HepG2 (cell line): ENCODE results near the gene KCNJ4. TPM values are rescaled to one million over a fixed set of nuclear protein-coding genes. Genes with fewer than 3 reads are reported as not detected.

Source experiments
- ATAC-seq: fragments of 200-7000 bp; cut with Tn5 transposase; 3 replicates; pipeline ENCODE4 v1.9.1; 2020; ENCODE audit warnings: mild to moderate bottlenecking, moderate library complexity
- BruUV-seq: library from RNA; stranded (reverse); fragments of 400-500 nt; replicated peaks from 2 replicates; lab custom pipeline; 2021; lab: Mats Ljungman, UMichigan
- CTCF ChIA-PET: fragments of 300-600 bp; formaldehyde crosslinking; extraction: SDS; loops from one replicate; lab custom pipeline; 2021; ENCODE audit warnings: low total read pairs, inconsistent platforms, low intra/inter-chr PET ratio; lab: Yijun Ruan, JAX
- POLR2A ChIA-PET: fragments of 350-600 bp; sonication (Branson Sonifier 250); formaldehyde crosslinking; loops from one replicate; lab custom pipeline; 2020; ENCODE audit warnings: antibody characterized with exemption, inconsistent platforms; lab: Yijun Ruan, JAX
- DNase-seq: peaks from one replicate; pipeline ENCODE4 v3.0.0-alpha.2; 2015; ENCODE audit warnings: low spot score
- FAIRE-seq: peaks from 3 replicates; lab custom pipeline; 2011; peaks lifted over from hg19 to GRCh38; lab: Jason Lieb, UNC
- H2AFZ ChIP-seq: one replicate; pipeline ENCODE4 v1.6.1; 2011; ENCODE audit warnings: low read length, inconsistent platforms
- H3K27ac ChIP-seq: fragments of 300-600 bp; 3 replicates; pipeline ENCODE4 v1.8.0; 2011; ENCODE audit warnings: mixed run types, mild to moderate bottlenecking, mixed read lengths, low read length, inconsistent platforms; ENCODE audit not compliant: insufficient read depth; ENCODE audit errors: extremely low read length
- H3K27me3 ChIP-seq, 2 experiments: fragments of 200-600 bp in 1 of 2; 2 replicates in 1 of 2; 3 replicates in 1 of 2; pipeline versions ENCODE4 v1.6.0 to v1.8.0; 2011; ENCODE audit warnings: low read length in 2 of 2, mild to moderate bottlenecking in 2 of 2, moderate library complexity in 2 of 2, inconsistent platforms in 1 of 2; ENCODE audit not compliant: insufficient read depth in 2 of 2, control insufficient read depth in 1 of 2
- H3K36me3 ChIP-seq, 2 experiments: fragments of 200-600 bp in 1 of 2; replicated peaks in 1 of 2; 2 replicates in 1 of 2; 3 replicates in 1 of 2; pipeline versions ENCODE4 v1.5.1 to v1.8.0; 2011; ENCODE audit warnings: low read length in 2 of 2, inconsistent platforms in 1 of 2; ENCODE audit not compliant: insufficient read depth in 2 of 2, control insufficient read depth in 1 of 2
- H3K4me1 ChIP-seq: 2 replicates; pipeline ENCODE4 v1.5.1; 2012; ENCODE audit warnings: low read length, inconsistent platforms; ENCODE audit not compliant: insufficient read depth
- H3K4me2 ChIP-seq: 2 replicates; pipeline ENCODE4 v1.6.0; 2011; ENCODE audit warnings: low read depth, low read length, inconsistent platforms
- H3K4me3 ChIP-seq, 3 experiments: fragments of 200-600 bp in 1 of 3; sonication (generic), shearing (Covaris generic) in 1 of 3; replicated peaks in 1 of 3; 2 replicates each; pipeline ENCODE4 v1.5.1; 2011 to 2016; ENCODE audit warnings: low read length in 3 of 3, inconsistent platforms in 2 of 3, low read depth in 2 of 3, mild to moderate bottlenecking in 2 of 3, control low read depth in 1 of 3, mixed read lengths in 1 of 3; ENCODE audit not compliant: insufficient read depth in 1 of 3
- H3K79me2 ChIP-seq: one replicate; pipeline ENCODE4 v1.6.1; 2011; ENCODE audit warnings: low read length, inconsistent platforms; ENCODE audit not compliant: insufficient read depth
- H3K9ac ChIP-seq: 2 replicates; pipeline ENCODE4 v1.6.0; 2011; ENCODE audit warnings: mild to moderate bottlenecking, low read depth, low read length, inconsistent platforms; ENCODE audit not compliant: insufficient read depth
- H3K9me3 ChIP-seq: 2 replicates; pipeline ENCODE4 v1.5.1; 2012; ENCODE audit warnings: mild to moderate bottlenecking, low read length
- H4K20me1 ChIP-seq: 2 replicates; pipeline ENCODE4 v1.6.0; 2011; ENCODE audit warnings: inconsistent platforms, mild to moderate bottlenecking, low read length, moderate library complexity; ENCODE audit not compliant: insufficient read depth
- ADNP ChIP-seq: sonication (generic); formaldehyde crosslinking; IDR thresholded peaks from 2 replicates; pipeline ENCODE4 v1.4.0; 2020; ENCODE audit warnings: missing genetic modification reagents
- HDAC2 ChIP-seq: sonication (generic); formaldehyde crosslinking; IDR thresholded peaks from 2 replicates; pipeline ENCODE4 v1.4.0; 2020; ENCODE audit warnings: missing genetic modification reagents
- HNF4G ChIP-seq, 2 experiments: sonication (generic) in 1 of 2; formaldehyde crosslinking in 1 of 2; IDR thresholded peaks; 2 replicates each; pipeline versions ENCODE4 v1.4.0 to v1.6.1; 2011 to 2020; ENCODE audit warnings: borderline replicate concordance in 2 of 2, low read depth in 2 of 2, mild to moderate bottlenecking in 2 of 2, low read length in 1 of 2, missing genetic modification reagents in 1 of 2, moderate library complexity in 1 of 2
- MTF2 ChIP-seq: sonication (generic); formaldehyde crosslinking; IDR thresholded peaks from 2 replicates; pipeline ENCODE4 v1.5.0; 2020; ENCODE audit warnings: missing genetic modification reagents, borderline replicate concordance
- PCBP1 ChIP-seq: fragments of 200-400 bp; formaldehyde crosslinking; IDR thresholded peaks from 2 replicates; pipeline ENCODE4 v1.6.1; 2017; ENCODE audit warnings: mild to moderate bottlenecking, low read depth, low read length, borderline replicate concordance
- RAD21 ChIP-seq: fragments of 450-650 bp; formaldehyde crosslinking; IDR thresholded peaks from 2 replicates; pipeline ENCODE4 v1.5.0; 2020; ENCODE audit warnings: mild to moderate bottlenecking
- RFXANK ChIP-seq: IDR thresholded peaks from 2 replicates; pipeline ENCODE4 v1.6.1; 2016
- SMARCC2 ChIP-seq: fragments of 450-650 bp; IDR thresholded peaks from 2 replicates; pipeline ENCODE4 v1.6.1; 2017; ENCODE audit warnings: antibody characterized with exemption, mild to moderate bottlenecking
- TRIM24 ChIP-seq: sonication (generic); formaldehyde crosslinking; IDR thresholded peaks from 2 replicates; pipeline ENCODE4 v1.8.0; 2022; ENCODE audit warnings: mild to moderate bottlenecking, missing genetic modification reagents
- ZKSCAN8 ChIP-seq: IDR thresholded peaks from 2 replicates; pipeline ENCODE4 v1.6.1; 2016; ENCODE audit warnings: borderline replicate concordance, missing genetic modification reagents, missing compliant biosample characterization
- ZNF549 ChIP-seq: sonication (generic); formaldehyde crosslinking; IDR thresholded peaks from 2 replicates; pipeline ENCODE4 v1.5.0; 2020; ENCODE audit warnings: missing genetic modification reagents
- WGBS: methylation state at CpG from one replicate; pipeline ENCODE4 v1.1.6; 2017; ENCODE audit warnings: low lambda C conversion rate; 5-methylcytosine and 5-hydroxymethylcytosine counted together
- in situ Hi-C: cut with HindIII; loops from 2 replicates; pipeline ENCODE4 v1.10.0; 2017; ENCODE audit warnings: low pct_unique_long_range_greater_than_20kb; ENCODE audit not compliant: extremely low pct_ligation_motif_present
- intact Hi-C: fragments of 100-400 bp; cut with micrococcal nuclease; formaldehyde crosslinking; loops from one replicate; pipeline ENCODE4 v1.10.0; 2022; ENCODE audit not compliant: unreplicated experiment
- polyA plus RNA-seq, 8 experiments: library from polyadenylated mRNA; depleted of rRNA in 3 of 8; stranded (reverse) in 7 of 8; unstranded in 1 of 8; fragments of >200 nt; fragmentation: Illumina TruSeq in 4 of 8; extraction: Trizol in 4 of 8; gene quantifications; 2 replicates each; pipeline versions ENCODE4 v1.2.1 to v1.2.3, GENCODE V29; 2011 to 2016; ENCODE audit warnings: low read depth in 4 of 8, missing spikeins in 1 of 8, mixed read lengths in 1 of 8; ENCODE audit not compliant: insufficient read depth in 1 of 8
- total RNA-seq, 5 experiments: library from RNA; depleted of rRNA; stranded (reverse); fragments of >200 nt; fragmentation: Illumina TruSeq; extraction: Trizol; gene quantifications; 2 replicates each; pipeline ENCODE4 v1.2.3, GENCODE V29; 2016; ENCODE audit warnings: low read depth in 1 of 5
- TF ChIP-seq, protein P1 (sequence below): sonication (generic); formaldehyde crosslinking; IDR thresholded peaks from 2 replicates; pipeline ENCODE4 v1.9.0; 2021; ENCODE audit warnings: missing genetic modification reagents, mild to moderate bottlenecking, borderline replicate concordance
- TF ChIP-seq, protein P2 (sequence below): IDR thresholded peaks from 2 replicates; pipeline ENCODE4 v1.6.1; 2012; ENCODE audit warnings: low read depth, low read length, improper control_type of control experiment
- TF ChIP-seq, protein P3 (sequence below): sonication (generic); formaldehyde crosslinking; IDR thresholded peaks from 2 replicates; pipeline ENCODE4 v1.8.1; 2023; ENCODE audit warnings: missing genetic modification reagents, inconsistent platforms, borderline replicate concordance
- TF ChIP-seq, protein P4 (sequence below): sonication (generic); formaldehyde crosslinking; IDR thresholded peaks from 2 replicates; pipeline ENCODE4 v1.5.1; 2020; ENCODE audit warnings: mild to moderate bottlenecking, missing genetic modification reagents

Gene KCNJ4
- total and polyA plus RNA-seq, 2 of the 13 experiments (the other 11 are each of a cell fraction or from before 2014, with no cell fraction given) = not detected

DNA sequence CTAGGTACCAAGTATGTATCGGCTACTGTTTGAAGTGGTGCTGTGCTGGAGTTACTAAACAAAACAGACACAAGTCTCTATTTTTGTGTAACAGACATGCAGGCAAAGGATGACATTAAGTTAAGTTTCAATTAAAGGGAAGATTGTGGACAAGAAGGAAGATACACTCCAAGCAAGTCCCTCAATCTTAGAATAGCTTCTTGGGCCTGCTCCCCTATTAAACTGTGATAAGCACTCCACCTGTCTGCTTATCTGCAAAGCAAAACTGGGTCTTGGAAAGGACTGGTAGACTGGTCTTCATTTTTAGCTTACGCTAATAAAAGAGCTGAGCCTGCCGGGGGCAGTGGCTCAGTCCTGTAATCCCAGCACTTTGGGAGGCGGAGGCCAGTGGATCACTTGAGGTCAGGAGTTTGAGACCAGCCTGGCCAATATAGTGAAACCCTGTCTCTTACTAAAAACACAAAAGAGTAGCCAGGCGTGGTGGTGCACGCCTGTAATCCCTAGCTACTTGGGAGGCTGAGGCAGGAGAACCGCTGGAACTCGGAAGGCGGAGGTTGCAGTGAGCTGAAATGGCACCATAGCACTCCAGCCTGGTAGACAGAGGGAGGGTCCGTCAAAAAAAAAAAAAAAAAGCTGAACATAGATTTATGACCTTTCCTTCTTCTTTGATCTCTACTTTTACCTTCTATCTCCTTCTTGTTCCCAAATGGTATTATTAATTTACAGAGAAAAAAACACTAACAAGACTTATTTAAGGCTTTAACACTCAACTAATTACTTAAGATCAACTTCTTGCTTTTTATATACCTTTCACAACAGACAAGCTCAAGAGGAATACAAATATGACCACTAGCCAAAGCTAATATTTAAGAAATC is 47.0 kb upstream of the KCNJ4 start (continued):
- TF ChIP-seq ZKSCAN8 (no peak), ZNF549 (no peak), TRIM24 (CRISPR knock-in tag) (no peak), RAD21 (CRISPR knock-in tag) (no peak), PCBP1 (no peak), ADNP (CRISPR knock-in tag) (0 out of 2 replicates have a peak, but pooled peaks have one; percentile 39)
- TF ChIP-seq, protein P1, sequence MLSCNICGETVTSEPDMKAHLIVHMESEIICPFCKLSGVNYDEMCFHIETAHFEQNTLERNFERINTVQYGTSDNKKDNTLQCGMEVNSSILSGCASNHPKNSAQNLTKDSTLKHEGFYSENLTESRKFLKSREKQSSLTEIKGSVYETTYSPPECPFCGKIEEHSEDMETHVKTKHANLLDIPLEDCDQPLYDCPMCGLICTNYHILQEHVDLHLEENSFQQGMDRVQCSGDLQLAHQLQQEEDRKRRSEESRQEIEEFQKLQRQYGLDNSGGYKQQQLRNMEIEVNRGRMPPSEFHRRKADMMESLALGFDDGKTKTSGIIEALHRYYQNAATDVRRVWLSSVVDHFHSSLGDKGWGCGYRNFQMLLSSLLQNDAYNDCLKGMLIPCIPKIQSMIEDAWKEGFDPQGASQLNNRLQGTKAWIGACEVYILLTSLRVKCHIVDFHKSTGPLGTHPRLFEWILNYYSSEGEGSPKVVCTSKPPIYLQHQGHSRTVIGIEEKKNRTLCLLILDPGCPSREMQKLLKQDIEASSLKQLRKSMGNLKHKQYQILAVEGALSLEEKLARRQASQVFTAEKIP (CRISPR knock-in tag) = no peak

DNA sequence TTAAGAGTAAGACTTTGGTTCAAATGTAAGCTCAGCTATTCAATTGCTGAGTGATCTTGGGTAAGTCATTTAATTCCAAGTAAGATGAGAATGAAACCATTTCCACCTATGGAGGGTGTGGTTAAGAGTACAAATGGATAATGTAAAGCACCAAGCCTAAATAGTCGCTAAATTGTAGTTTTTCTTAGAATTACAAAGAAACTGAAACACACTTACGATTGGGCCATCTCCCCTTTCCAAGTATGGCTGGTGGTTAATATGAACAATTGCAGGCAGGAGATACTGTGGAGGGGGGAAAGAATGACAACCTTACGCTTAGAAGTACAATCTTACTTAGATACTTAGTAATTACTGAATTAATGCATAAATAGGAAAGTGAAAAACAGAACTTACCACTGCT is 42.9 kb upstream of the KCNJ4 start:
- CTCF ChIA-PET = no interaction called here
- Histone ChIP-seq H3K27me3 (no peaks in the 10 kb centered on the region), H3K36me3 (peaks cover 26 to 90% of the 10 kb centered on the region in 2 experiments), H3K9me3 (no peaks in the 10 kb centered on the region), H3K27ac (no peak overlapping the region), H3K4me3 (no peak overlapping the region), H3K9ac (no peak overlapping the region), H2AFZ (no peak overlapping the region), H3K79me2 (peaks cover 42% of the 10 kb centered on the region), H3K4me2 (no peak overlapping the region), H4K20me1 (peaks cover 27% of the 10 kb centered on the region), H3K4me1 (peaks cover 41% of the 10 kb centered on the region)
- POLR2A ChIA-PET = no interaction called here
- in situ Hi-C loops (no loop called here), intact Hi-C loops (no loop called here)
- no TSS peak for BruUV-seq
- FAIRE-seq = no peak
- DNase-seq = no peak
- WGBS = 94% methylated on average over 3 of the region's 3 CpGs
- ATAC-seq = no peak
- TF ChIP-seq HNF4G (IDR thresholded peaks at IDR 0.05; ENCODE audit: borderline replicate concordance, low read depth, low read length) (no peak), HNF4G (CRISPR knock-in tag; IDR thresholded peaks at IDR 0.05; ENCODE audit: borderline replicate concordance, low read depth) (no peak), MTF2 (CRISPR knock-in tag) (no peak), SMARCC2 (no peak), HDAC2 (no peak), RFXANK (CRISPR knock-in tag) (no peak)
- TF ChIP-seq, protein P2, sequence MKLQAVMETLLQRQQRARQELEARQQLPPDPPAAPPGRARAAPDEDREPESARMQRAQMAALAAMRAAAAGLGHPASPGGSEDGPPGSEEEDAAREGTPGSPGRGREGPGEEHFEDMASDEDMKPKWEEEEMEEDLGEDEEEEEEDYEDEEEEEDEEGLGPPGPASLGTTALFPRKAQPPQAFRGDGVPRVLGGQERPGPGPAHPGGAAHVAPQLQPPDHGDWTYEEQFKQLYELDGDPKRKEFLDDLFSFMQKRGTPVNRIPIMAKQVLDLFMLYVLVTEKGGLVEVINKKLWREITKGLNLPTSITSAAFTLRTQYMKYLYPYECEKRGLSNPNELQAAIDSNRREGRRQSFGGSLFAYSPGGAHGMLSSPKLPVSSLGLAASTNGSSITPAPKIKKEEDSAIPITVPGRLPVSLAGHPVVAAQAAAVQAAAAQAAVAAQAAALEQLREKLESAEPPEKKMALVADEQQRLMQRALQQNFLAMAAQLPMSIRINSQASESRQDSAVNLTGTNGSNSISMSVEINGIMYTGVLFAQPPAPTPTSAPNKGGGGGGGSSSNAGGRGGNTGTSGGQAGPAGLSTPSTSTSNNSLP = no peak
- TF ChIP-seq, protein P3, sequence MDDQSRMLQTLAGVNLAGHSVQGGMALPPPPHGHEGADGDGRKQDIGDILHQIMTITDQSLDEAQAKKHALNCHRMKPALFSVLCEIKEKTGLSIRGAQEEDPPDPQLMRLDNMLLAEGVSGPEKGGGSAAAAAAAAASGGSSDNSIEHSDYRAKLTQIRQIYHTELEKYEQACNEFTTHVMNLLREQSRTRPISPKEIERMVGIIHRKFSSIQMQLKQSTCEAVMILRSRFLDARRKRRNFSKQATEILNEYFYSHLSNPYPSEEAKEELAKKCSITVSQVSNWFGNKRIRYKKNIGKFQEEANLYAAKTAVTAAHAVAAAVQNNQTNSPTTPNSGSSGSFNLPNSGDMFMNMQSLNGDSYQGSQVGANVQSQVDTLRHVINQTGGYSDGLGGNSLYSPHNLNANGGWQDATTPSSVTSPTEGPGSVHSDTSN (CRISPR knock-in tag) = no peak
- TF ChIP-seq, protein P4, sequence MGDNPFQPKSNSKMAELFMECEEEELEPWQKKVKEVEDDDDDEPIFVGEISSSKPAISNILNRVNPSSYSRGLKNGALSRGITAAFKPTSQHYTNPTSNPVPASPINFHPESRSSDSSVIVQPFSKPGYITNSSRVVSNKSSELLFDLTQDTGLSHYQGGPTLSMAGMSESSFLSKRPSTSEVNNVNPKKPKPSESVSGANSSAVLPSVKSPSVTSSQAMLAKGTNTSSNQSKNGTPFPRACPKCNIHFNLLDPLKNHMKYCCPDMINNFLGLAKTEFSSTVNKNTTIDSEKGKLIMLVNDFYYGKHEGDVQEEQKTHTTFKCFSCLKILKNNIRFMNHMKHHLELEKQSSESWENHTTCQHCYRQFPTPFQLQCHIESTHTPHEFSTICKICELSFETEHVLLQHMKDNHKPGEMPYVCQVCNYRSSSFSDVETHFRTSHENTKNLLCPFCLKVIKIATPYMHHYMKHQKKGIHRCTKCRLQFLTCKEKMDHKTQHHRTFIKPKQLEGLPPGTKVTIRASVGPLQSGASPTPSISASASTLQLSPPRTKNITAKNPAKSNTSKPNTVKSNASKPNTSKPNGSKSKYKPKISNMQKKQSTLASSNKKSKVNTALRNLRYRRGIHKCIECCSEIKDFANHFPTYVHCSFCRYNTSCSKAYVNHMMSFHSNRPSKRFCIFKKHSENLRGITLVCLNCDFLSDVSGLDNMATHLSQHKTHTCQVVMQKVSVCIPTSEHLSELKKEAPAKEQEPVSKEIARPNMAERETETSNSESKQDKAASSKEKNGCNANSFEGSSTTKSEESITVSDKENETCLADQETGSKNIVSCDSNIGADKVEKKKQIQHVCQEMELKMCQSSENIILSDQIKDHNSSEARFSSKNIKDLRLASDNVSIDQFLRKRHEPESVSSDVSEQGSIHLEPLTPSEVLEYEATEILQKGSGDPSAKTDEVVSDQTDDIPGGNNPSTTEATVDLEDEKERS (CRISPR knock-in tag) = no peak
